Karpas-422 (cell line): ENCODE data around the gene SNCG. TPM values are rescaled to one million over a fixed set of nuclear protein-coding genes. Genes with fewer than 3 reads are reported as not detected.

Experiments
- DNase-seq: peaks from one replicate; pipeline ENCODE4 v3.0.0-alpha.2; 2015
- H2AFZ ChIP-seq: fragments of 200-600 bp; sonication (generic); 2 replicates; pipeline ENCODE4 v1.6.1; 2014; ENCODE audit warnings: antibody characterized with exemption, low read length, mixed read lengths
- H3K27ac ChIP-seq: fragments of 200-600 bp; sonication (generic); 2 replicates; pipeline ENCODE4 v1.5.1; 2014; ENCODE audit warnings: mild to moderate bottlenecking, low read length, moderate library complexity
- H3K27me3 ChIP-seq: fragments of 200-600 bp; sonication (generic); 2 replicates; pipeline ENCODE4 v1.6.1; 2014; ENCODE audit warnings: low read length, mixed read lengths
- H3K36me3 ChIP-seq: fragments of 200-600 bp; sonication (generic); 2 replicates; pipeline ENCODE4 v1.6.1; 2014; ENCODE audit warnings: low read length, mixed read lengths; ENCODE audit not compliant: insufficient read depth
- H3K4me1 ChIP-seq: fragments of 200-600 bp; sonication (generic); 2 replicates; pipeline ENCODE4 v1.6.1; 2014; ENCODE audit warnings: mild to moderate bottlenecking, low read length, mixed read lengths
- H3K4me2 ChIP-seq: fragments of 200-600 bp; sonication (generic); 2 replicates; pipeline ENCODE4 v1.6.1; 2014; ENCODE audit warnings: low read length, low read depth, mild to moderate bottlenecking; ENCODE audit not compliant: poor library complexity, severe bottlenecking
- H3K4me3 ChIP-seq: fragments of 200-600 bp; sonication (generic); 2 replicates; pipeline ENCODE4 v1.5.1; 2014; ENCODE audit warnings: mild to moderate bottlenecking, antibody characterized with exemption, low read length, mixed read lengths
- H3K79me2 ChIP-seq: fragments of 200-600 bp; sonication (generic); 2 replicates; pipeline ENCODE4 v1.6.1; 2014; ENCODE audit warnings: mild to moderate bottlenecking, low read length, mixed read lengths
- H3K9ac ChIP-seq: fragments of 200-600 bp; sonication (generic); 2 replicates; pipeline ENCODE4 v1.6.0; 2014; ENCODE audit warnings: low read length
- H3K9me2 ChIP-seq: fragments of 200-600 bp; sonication (generic), shearing (Covaris generic); replicated peaks from 2 replicates; pipeline ENCODE4 v1.6.0; 2014; ENCODE audit warnings: mild to moderate bottlenecking, low read length, moderate library complexity; ENCODE audit not compliant: insufficient read depth
- H3K9me3 ChIP-seq: fragments of 300-700, 200-600 bp; sonication (generic); 2 replicates; pipeline ENCODE4 v1.6.1; 2014; ENCODE audit warnings: low read length, mixed read lengths
- H4K20me1 ChIP-seq: fragments of 200-600 bp; sonication (generic); 2 replicates; pipeline ENCODE4 v1.6.1; 2014; ENCODE audit warnings: mild to moderate bottlenecking, antibody characterized with exemption, low read length, low read depth; ENCODE audit not compliant: insufficient read depth
- total RNA-seq: library from RNA; depleted of rRNA; stranded (reverse); fragments of >200 nt; shearing (Covaris generic); gene quantifications from 2 replicates; pipeline ENCODE4 v1.2.3, GENCODE V29; 2014; ENCODE audit warnings: low replicate concordance

SNCG gene
- total RNA-seq, 1 experiment from 2014 or later = not detected

GRCh38 chr10:86968271-86968993, 10.0 kb downstream of the SNCG start, which contains the start of gene ADIRF:
Gene ADIRF, plus strand, starts transcription at chr10:86968482. Its CDS starts 63 bp downstream, at chr10:86968545.
- Histone ChIP-seq H3K4me2 (no peak within 1 kb of the TSS), H3K4me1 (no peaks in the 10 kb centered on the region; the same call in none of the 2 replicates), H3K4me3 (no peak within 1 kb of the TSS)

DNA sequence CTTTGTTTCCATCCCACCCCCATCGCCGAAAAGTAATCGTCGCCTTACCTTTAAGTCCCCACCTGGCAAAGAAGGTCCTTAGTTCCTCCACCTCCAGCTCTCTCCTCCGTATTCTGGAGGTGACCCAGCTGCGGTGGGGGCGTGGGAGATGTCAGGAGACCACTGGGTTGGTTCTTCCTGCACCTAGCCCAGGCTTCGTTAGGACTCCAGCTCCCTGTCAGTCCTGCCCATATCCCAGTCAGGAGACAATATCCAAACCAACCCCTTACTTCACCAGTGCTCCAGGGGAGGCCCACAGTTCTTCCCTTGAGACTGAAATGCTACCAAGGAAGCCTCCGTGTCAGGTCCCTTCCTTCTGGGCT, 10.6 kb downstream of the SNCG start:
- no peaks in the 10 kb centered on the region for H3K36me3 ChIP-seq
- no peaks in the 10 kb centered on the region; the same call in none of the 2 replicates for H3K4me1 ChIP-seq
- H4K20me1 ChIP-seq = no peaks in the 10 kb centered on the region
- no peaks in the 10 kb centered on the region for H3K9me2 ChIP-seq
- H3K27me3 ChIP-seq = no peaks in the 10 kb centered on the region
- no peaks in the 10 kb centered on the region for H3K9me3 ChIP-seq
- H3K79me2 ChIP-seq = no peaks in the 10 kb centered on the region
- H3K4me2 ChIP-seq = no peak overlapping the region
- DNase-seq = no peak
- H3K4me3 ChIP-seq = no peak overlapping the region
- no peak overlapping the region for H3K27ac ChIP-seq
- no peak overlapping the region for H2AFZ ChIP-seq
- no peak overlapping the region for H3K9ac ChIP-seq

More at GRCh38 chr10:86968271-86968993, 10.0 kb downstream of the SNCG start, which contains the start of gene ADIRF:
- Histone ChIP-seq H2AFZ (no peak within 1 kb of the TSS), H3K9me3 (no peaks in the 10 kb centered on the region), H3K9ac (no peak within 1 kb of the TSS), H3K79me2 (no peaks in the 10 kb centered on the region), H3K9me2 (no peaks in the 10 kb centered on the region), H4K20me1 (no peaks in the 10 kb centered on the region), H3K36me3 (no peaks in the 10 kb centered on the region), H3K27me3 (no peaks in the 10 kb centered on the region), H3K27ac (no peak within 1 kb of the TSS)
- DNase-seq = no peak

GRCh38 chr10:86969421-86970041, 11.1 kb downstream of the SNCG start:
- Histone ChIP-seq H3K9ac (no peak overlapping the region), H2AFZ (no peak overlapping the region), H3K36me3 (no peaks in the 10 kb centered on the region), H3K27ac (no peak overlapping the region), H3K4me2 (no peak overlapping the region), H3K9me2 (no peaks in the 10 kb centered on the region), H4K20me1 (no peaks in the 10 kb centered on the region), H3K4me1 (no peaks in the 10 kb centered on the region; the same call in none of the 2 replicates), H3K79me2 (no peaks in the 10 kb centered on the region), H3K9me3 (no peaks in the 10 kb centered on the region), H3K4me3 (no peak overlapping the region), H3K27me3 (no peaks in the 10 kb centered on the region)
- DNase-seq = no peak

DNA sequence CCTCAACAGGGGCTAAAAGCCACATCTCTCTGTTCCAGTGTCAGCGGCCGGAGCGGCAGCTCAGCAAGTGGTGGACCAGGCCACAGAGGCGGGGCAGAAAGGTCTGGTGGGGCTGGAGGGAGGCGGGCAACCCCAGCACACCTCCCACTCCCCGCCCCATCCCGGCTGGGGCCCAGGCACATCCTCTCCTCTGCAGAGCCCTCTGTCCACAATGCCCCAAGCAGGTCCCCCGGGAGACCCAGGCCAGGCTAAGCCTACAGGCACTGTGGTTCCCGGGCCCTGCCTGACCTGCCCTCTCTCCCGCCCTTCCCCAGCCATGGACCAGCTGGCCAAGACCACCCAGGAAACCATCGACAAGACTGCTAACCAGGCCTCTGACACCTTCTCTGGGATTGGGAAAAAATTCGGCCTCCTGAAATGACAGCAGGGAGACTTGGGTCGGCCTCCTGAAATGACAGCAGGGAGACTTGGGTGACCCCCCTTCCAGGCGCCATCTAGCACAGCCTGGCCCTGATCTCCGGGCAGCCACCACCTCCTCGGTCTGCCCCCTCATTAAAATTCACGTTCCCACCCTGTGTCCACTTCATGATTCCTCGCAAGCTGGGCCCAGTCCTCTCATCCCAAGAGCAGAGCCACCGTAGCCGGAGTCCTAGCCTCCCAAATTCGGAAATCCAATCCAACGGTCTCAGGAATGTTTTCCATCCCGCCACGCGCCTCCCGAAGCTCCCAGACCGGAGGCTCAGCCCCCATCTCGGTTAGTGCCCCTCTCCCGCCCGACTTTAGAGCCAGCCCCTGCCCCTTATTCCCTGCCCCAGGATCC, 12.0 kb downstream of the SNCG start:
- Histone ChIP-seq H2AFZ (no peak overlapping the region), H3K4me1 (no peaks in the 10 kb centered on the region; the same call in none of the 2 replicates)

GRCh38 chr10:86970982-86971231, 12.5 kb downstream of the SNCG start:
- Histone ChIP-seq H3K4me2 (no peak overlapping the region), H3K27me3 (no peaks in the 10 kb centered on the region), H3K9ac (no peak overlapping the region), H3K9me2 (no peaks in the 10 kb centered on the region), H3K27ac (no peak overlapping the region), H4K20me1 (no peaks in the 10 kb centered on the region), H3K9me3 (no peaks in the 10 kb centered on the region), H3K36me3 (no peaks in the 10 kb centered on the region), H3K4me1 (no peaks in the 10 kb centered on the region; the same call in none of the 2 replicates), H3K79me2 (no peaks in the 10 kb centered on the region), H3K4me3 (no peak overlapping the region), H2AFZ (no peak overlapping the region)
- DNase-seq = no peak

More for the DNA sequence above, 12.0 kb downstream of the SNCG start:
- H3K27ac ChIP-seq = no peak overlapping the region
- no peaks in the 10 kb centered on the region for H4K20me1 ChIP-seq
- no peaks in the 10 kb centered on the region for H3K9me3 ChIP-seq
- H3K36me3 ChIP-seq = no peaks in the 10 kb centered on the region
- no peak overlapping the region for H3K4me3 ChIP-seq
- H3K27me3 ChIP-seq = no peaks in the 10 kb centered on the region
- H3K9ac ChIP-seq = no peak overlapping the region
- DNase-seq = no peak
- H3K79me2 ChIP-seq = no peaks in the 10 kb centered on the region
- H3K9me2 ChIP-seq = no peaks in the 10 kb centered on the region
- H3K4me2 ChIP-seq = no peak overlapping the region

- H3K9me3 ChIP-seq = no peaks in the 10 kb centered on the region
- H3K79me2 ChIP-seq = no peaks in the 10 kb centered on the region
- H4K20me1 ChIP-seq = no peaks in the 10 kb centered on the region
- no peak overlapping the region for H3K9ac ChIP-seq
- DNase-seq = no peak
- H3K27me3 ChIP-seq = no peaks in the 10 kb centered on the region
- no peak overlapping the region for H3K4me3 ChIP-seq
- H3K36me3 ChIP-seq = no peaks in the 10 kb centered on the region
- H3K4me2 ChIP-seq = no peak overlapping the region
- H2AFZ ChIP-seq = no peak overlapping the region
- H3K27ac ChIP-seq = no peak overlapping the region
- no peaks in the 10 kb centered on the region; the same call in none of the 2 replicates for H3K4me1 ChIP-seq
- H3K9me2 ChIP-seq = no peaks in the 10 kb centered on the region
These were observed 13.0 kb downstream of the SNCG start for GRCh38 chr10:86971232-86971991.

DNA sequence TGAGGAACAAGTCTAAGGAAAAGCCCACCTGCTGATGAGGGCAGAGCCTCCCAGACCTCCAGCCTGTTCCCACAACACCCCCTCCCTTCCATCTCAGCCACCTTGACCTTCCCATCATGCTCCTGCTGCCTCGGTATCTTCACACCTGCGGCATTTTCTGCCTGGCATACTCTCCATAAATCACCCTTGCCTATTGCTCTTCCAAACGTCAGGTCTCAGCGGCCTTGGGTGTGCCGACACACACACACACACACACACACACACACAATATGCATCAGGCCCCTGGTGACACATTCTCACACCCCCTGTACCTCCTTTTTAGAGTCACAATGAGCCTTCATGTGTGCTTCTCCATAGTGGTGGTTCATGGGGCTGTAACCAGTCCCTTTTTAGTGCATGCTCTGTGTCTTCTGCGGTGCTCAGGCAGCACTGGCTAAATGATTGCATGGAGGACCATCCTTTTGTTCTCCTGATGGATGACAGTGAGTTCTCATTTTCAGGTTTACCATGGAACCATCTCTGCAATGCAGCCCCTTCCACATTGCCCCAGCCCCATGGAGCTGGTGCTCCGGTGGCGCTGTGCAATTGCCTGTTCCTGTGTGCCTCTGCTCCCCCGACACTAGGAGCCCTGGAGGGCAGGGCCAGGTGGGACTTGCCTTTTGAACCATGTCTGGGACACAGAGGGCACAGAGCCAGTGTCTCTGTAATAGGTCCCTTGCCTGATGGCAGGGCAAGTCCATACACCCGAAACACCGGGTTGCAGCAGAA, 14.4 kb downstream of the SNCG start:
- Histone ChIP-seq H2AFZ (no peak overlapping the region), H3K27me3 (no peaks in the 10 kb centered on the region), H3K79me2 (no peaks in the 10 kb centered on the region), H3K36me3 (no peaks in the 10 kb centered on the region), H4K20me1 (no peaks in the 10 kb centered on the region), H3K27ac (no peak overlapping the region), H3K4me3 (no peak overlapping the region), H3K4me2 (no peak overlapping the region), H3K4me1 (no peaks in the 10 kb centered on the region), H3K9me2 (no peaks in the 10 kb centered on the region), H3K9ac (no peak overlapping the region), H3K9me3 (no peaks in the 10 kb centered on the region)
- DNase-seq = no peak
